OCI-LY3 (cell line): ENCODE measurements around the gene C9orf153.

Experiments
- H2AFZ ChIP-seq: fragments of 200-600, 300-600 bp; shearing (Covaris generic); 2 replicates; pipeline ENCODE4 v1.6.0; 2014; ENCODE audit warnings: antibody characterized with exemption, low read depth, low read length
- H3K27ac ChIP-seq: fragments of 200-600, 300-600 bp; sonication (generic); 2 replicates; pipeline ENCODE4 v1.5.1; 2014; ENCODE audit warnings: mild to moderate bottlenecking, low read length, moderate library complexity, mixed read lengths
- H3K27me3 ChIP-seq: fragments of 200-600, 300-600 bp; sonication (generic); 2 replicates; pipeline ENCODE4 v1.6.1; 2014; ENCODE audit warnings: low read depth, low read length, mixed read lengths
- H3K36me3 ChIP-seq: fragments of 200-600, 300-600 bp; sonication (generic); replicated peaks from 2 replicates; pipeline ENCODE3; 2014; ENCODE audit warnings: low read depth, low read length, mixed read lengths
- H3K4me1 ChIP-seq: fragments of 300-600, 200-600 bp; sonication (generic); 2 replicates; pipeline ENCODE4 v1.6.1; 2014; ENCODE audit warnings: low read length, mixed read lengths
- H3K4me2 ChIP-seq: fragments of 200-600, 300-600 bp; sonication (generic); 2 replicates; pipeline ENCODE4 v1.6.1; 2014; ENCODE audit warnings: low read length, mixed read lengths
- H3K4me3 ChIP-seq: fragments of 300-600, 200-600 bp; sonication (generic); 2 replicates; pipeline ENCODE4 v1.5.1; 2014; ENCODE audit warnings: antibody characterized with exemption, mild to moderate bottlenecking, low read length, moderate library complexity
- H3K79me2 ChIP-seq: fragments of 300-600, 200-600 bp; shearing (Covaris generic); 2 replicates; pipeline ENCODE4 v1.6.1; 2014; ENCODE audit warnings: mild to moderate bottlenecking, low read length, mixed read lengths
- H3K9ac ChIP-seq: fragments of 300-600, 200-600 bp; shearing (Covaris generic); 2 replicates; pipeline ENCODE4 v1.6.0; 2014; ENCODE audit warnings: mild to moderate bottlenecking, low read length, moderate library complexity
- H3K9me3 ChIP-seq: fragments of 200-600, 300-600 bp; shearing (Covaris generic); 2 replicates; pipeline ENCODE4 v1.6.1; 2014; ENCODE audit warnings: low read length, mixed read lengths; ENCODE audit not compliant: insufficient read depth
- H4K20me1 ChIP-seq: fragments of 200-600, 300-600 bp; sonication (generic); 2 replicates; pipeline ENCODE4 v1.6.1; 2016; ENCODE audit warnings: low read length, mixed read lengths; ENCODE audit not compliant: insufficient read depth
- EZH2phosphoT487 ChIP-seq: fragments of 200-600 bp; shearing (Covaris generic); IDR thresholded peaks from 2 replicates; pipeline ENCODE4 v1.6.1; 2018; ENCODE audit warnings: antibody characterized with exemption, mixed run types, low read depth
- TF ChIP-seq, protein P1 (sequence below): fragments of 200-600, 300-600 bp; sonication (generic); IDR thresholded peaks from 2 replicates; pipeline ENCODE4 v1.5.1; 2014; ENCODE audit warnings: antibody characterized with exemption, low read length, low read depth

Gene C9orf153

GRCh38 chr9:86282979-86283535 lies 23.6 kb upstream of the C9orf153 start:
- peaks cover 18% of the 10 kb centered on the region for H3K36me3 ChIP-seq
- peak overlapping the region; percentile 86 for H3K4me3 ChIP-seq
- no peaks in the 10 kb centered on the region for H3K9me3 ChIP-seq
- H4K20me1 ChIP-seq, result peaks cover 22% of the 10 kb centered on the region
- peak overlapping the region; percentile 76 for H3K27ac ChIP-seq
- H3K4me2 ChIP-seq, result peak overlapping the region; percentile 97
- no peaks in the 10 kb centered on the region for H3K27me3 ChIP-seq
- H3K4me1 ChIP-seq, result peaks cover 54% of the 10 kb centered on the region
- H3K79me2 ChIP-seq, result peaks cover 38% of the 10 kb centered on the region
- peak overlapping the region; percentile 73 for H2AFZ ChIP-seq
- TF ChIP-seq, protein P1, sequence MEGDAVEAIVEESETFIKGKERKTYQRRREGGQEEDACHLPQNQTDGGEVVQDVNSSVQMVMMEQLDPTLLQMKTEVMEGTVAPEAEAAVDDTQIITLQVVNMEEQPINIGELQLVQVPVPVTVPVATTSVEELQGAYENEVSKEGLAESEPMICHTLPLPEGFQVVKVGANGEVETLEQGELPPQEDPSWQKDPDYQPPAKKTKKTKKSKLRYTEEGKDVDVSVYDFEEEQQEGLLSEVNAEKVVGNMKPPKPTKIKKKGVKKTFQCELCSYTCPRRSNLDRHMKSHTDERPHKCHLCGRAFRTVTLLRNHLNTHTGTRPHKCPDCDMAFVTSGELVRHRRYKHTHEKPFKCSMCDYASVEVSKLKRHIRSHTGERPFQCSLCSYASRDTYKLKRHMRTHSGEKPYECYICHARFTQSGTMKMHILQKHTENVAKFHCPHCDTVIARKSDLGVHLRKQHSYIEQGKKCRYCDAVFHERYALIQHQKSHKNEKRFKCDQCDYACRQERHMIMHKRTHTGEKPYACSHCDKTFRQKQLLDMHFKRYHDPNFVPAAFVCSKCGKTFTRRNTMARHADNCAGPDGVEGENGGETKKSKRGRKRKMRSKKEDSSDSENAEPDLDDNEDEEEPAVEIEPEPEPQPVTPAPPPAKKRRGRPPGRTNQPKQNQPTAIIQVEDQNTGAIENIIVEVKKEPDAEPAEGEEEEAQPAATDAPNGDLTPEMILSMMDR, result no peak
- no peak for TF ChIP-seq EZH2phosphoT487
- peak overlapping the region; percentile 71 for H3K9ac ChIP-seq

DNA sequence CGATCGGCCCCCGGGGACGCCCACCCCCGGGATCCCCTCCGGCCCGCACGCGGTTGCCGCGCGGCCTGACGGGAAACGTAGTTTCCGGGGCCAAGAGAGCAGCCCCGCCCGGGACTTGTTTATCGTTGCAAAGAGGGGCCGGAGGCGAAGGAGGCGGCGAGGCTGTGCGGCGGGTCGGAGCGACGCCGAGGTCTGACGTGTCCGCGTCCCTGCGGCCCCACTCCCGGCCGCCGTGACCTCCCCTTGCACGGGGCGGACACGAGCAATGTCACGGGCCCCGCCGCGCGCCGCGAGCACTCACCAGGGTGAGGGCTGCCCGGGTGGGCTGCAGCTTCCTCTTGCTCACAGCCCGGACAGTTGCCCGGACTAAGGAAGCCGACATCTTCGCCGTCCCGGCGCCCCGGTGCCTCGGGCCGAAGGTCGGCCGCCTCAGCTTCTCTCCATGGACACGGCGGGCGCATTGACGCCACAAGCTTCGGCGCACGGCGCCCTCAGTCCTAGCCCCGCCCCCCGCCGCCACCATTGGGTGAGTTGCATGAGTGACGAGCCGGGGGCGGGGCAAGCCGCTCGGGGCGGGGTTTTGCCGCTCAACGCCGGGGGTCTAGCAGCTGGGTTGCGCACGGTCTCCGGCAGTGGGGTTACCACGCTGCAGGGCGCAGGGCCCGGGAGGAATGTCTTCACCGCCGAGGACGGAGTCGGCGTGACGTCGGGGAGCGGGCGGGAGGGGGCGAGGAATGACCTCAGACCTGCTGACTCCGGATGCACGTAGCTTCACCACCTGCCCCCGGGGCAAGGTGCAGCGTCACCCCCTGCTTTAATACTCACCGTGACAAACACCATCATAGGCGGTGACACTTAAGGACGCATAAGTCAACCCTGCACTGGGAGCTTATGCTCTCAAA lies 22.9 kb upstream of the C9orf153 start, which contains the start of gene ISCA1:
Gene ISCA1 (minus strand): TSS at position 462 of the 902 bp plus-strand sequence. CDS start 80 bp downstream, at position 382.
- H3K9me3 ChIP-seq, result no peaks in the 10 kb centered on the region
- H3K4me2 ChIP-seq, result peak within 1 kb of the TSS; percentile 97
- H3K79me2 ChIP-seq, result peaks cover 46% of the 10 kb centered on the region
- peaks cover 28% of the 10 kb centered on the region for H4K20me1 ChIP-seq
- H2AFZ ChIP-seq, result peak within 1 kb of the TSS; percentile 87
- no peaks in the 10 kb centered on the region for H3K27me3 ChIP-seq
- TF ChIP-seq EZH2phosphoT487, result no peak
- TF ChIP-seq, protein P1, result no peak
- peaks cover 18% of the 10 kb centered on the region for H3K36me3 ChIP-seq
- H3K9ac ChIP-seq, result peak within 1 kb of the TSS; percentile 71
- H3K4me3 ChIP-seq, result peak within 1 kb of the TSS; percentile 86
- peak within 1 kb of the TSS; percentile 76 for H3K27ac ChIP-seq
- peaks cover 47% of the 10 kb centered on the region for H3K4me1 ChIP-seq

GRCh38 chr9:86281593-86282076 lies 22.2 kb upstream of the C9orf153 start:
- Histone ChIP-seq H3K36me3 (peaks cover 18% of the 10 kb centered on the region), H3K79me2 (peaks cover 53% of the 10 kb centered on the region), H3K27ac (peak overlapping the region; percentile 76), H3K4me3 (peak overlapping the region; percentile 86), H3K9ac (peak overlapping the region; percentile 71), H3K4me1 (peaks cover 40% of the 10 kb centered on the region), H3K4me2 (peak overlapping the region; percentile 97), H3K27me3 (no peaks in the 10 kb centered on the region), H2AFZ (peak overlapping the region; percentile 87; the same call in 1 of the 2 replicates), H3K9me3 (no peaks in the 10 kb centered on the region), H4K20me1 (peaks cover 31% of the 10 kb centered on the region)
- no peak for TF ChIP-seq EZH2phosphoT487
- TF ChIP-seq, protein P1, result no peak

GRCh38 chr9:86280580-86280979 lies 21.1 kb upstream of the C9orf153 start:
- Histone ChIP-seq H3K4me1 (peaks cover 32% of the 10 kb centered on the region), H3K27ac (no peak overlapping the region), H3K27me3 (no peaks in the 10 kb centered on the region), H3K79me2 (peaks cover 61% of the 10 kb centered on the region), H3K4me2 (peak overlapping the region; percentile 97; the same call in 1 of the 2 replicates), H4K20me1 (peaks cover 31% of the 10 kb centered on the region), H3K4me3 (peak overlapping the region; percentile 86; the same call in 1 of the 2 replicates), H3K9ac (no peak overlapping the region), H3K36me3 (peaks cover 18% of the 10 kb centered on the region), H3K9me3 (no peaks in the 10 kb centered on the region), H2AFZ (no peak overlapping the region)
- TF ChIP-seq, protein P1, result no peak
- no peak for TF ChIP-seq EZH2phosphoT487
